HUES64 (cell line): Measurements from ENCODE around the gene SLC25A39.
"Not testable (repeated sequence)": the region's sequence is repeated elsewhere in the genome, so short reads cannot be mapped to it uniquely, and the experiment has no call there.

Experiments
- H3K27ac ChIP-seq: 2 replicates; pipeline ENCODE4 v1.7.0; 2013; ENCODE audit warnings: low read depth, low read length, inconsistent platforms
- H3K27me3 ChIP-seq: 2 replicates; pipeline ENCODE4 v1.6.1; 2013; ENCODE audit warnings: mild to moderate bottlenecking, low read length; ENCODE audit not compliant: insufficient read depth
- H3K36me3 ChIP-seq: 2 replicates; pipeline ENCODE4 v1.6.1; 2013; ENCODE audit warnings: mild to moderate bottlenecking, low read length; ENCODE audit not compliant: insufficient read depth
- H3K4me1 ChIP-seq: 2 replicates; pipeline ENCODE4 v1.6.1; 2013; ENCODE audit warnings: mild to moderate bottlenecking, low read length, moderate library complexity; ENCODE audit not compliant: insufficient read depth
- H3K4me3 ChIP-seq: 2 replicates; pipeline ENCODE4 v1.5.1; 2013; ENCODE audit warnings: mild to moderate bottlenecking, low read length, moderate library complexity
- H3K9ac ChIP-seq: 2 replicates; pipeline ENCODE4 v1.6.1; 2013; ENCODE audit warnings: mild to moderate bottlenecking, low read depth, low read length
- H3K9me3 ChIP-seq: 2 replicates; pipeline ENCODE4 v1.6.1; 2013; ENCODE audit warnings: low read depth, low read length; ENCODE audit not compliant: insufficient read depth
- WGBS: fragments of 150-250, 120-280 bp; methylation state at CpG from one replicate; pipeline ENCODE4 v1.1.7; 2013; ENCODE audit warnings: missing lambda C conversion rate; 5-methylcytosine and 5-hydroxymethylcytosine counted together

SLC25A39 gene

GRCh38 chr17:44352828-44353671 lies 28.4 kb upstream of the SLC25A39 start:
- Histone ChIP-seq H3K9me3 (no peaks in the 10 kb centered on the region), H3K9ac (peak overlapping the region; percentile 61; the same call in 1 of the 2 replicates), H3K36me3 (peaks cover 16% of the 10 kb centered on the region), H3K4me3 (peak overlapping the region; percentile 60), H3K4me1 (no peaks in the 10 kb centered on the region), H3K27ac (no peak overlapping the region), H3K27me3 (no peaks in the 10 kb centered on the region)
- 56% methylated on average over 22 of the region's 22 CpGs for WGBS

- Histone ChIP-seq H3K27ac (no peak overlapping the region), H3K9ac (no peak overlapping the region), H3K4me1 (no peaks in the 10 kb centered on the region), H3K36me3 (peaks cover 16% of the 10 kb centered on the region), H3K4me3 (no peak overlapping the region), H3K9me3 (no peaks in the 10 kb centered on the region), H3K27me3 (no peaks in the 10 kb centered on the region)
- 94% methylated on average over 36 of the region's 36 CpGs for WGBS
Observed at GRCh38 chr17:44351961-44352827, 27.6 kb upstream of the SLC25A39 start.

DNA sequence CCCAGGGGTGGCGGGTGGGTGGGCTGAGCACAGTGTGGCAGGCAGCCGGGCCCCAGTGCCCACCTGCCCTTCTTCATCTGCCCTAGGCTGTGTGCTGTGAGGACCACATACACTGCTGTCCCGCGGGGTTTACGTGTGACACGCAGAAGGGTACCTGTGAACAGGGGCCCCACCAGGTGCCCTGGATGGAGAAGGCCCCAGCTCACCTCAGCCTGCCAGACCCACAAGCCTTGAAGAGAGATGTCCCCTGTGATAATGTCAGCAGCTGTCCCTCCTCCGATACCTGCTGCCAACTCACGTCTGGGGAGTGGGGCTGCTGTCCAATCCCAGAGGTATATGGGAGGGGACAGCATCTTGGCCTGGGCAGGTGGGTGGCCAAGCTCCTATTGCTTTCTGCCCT lies 26.8 kb upstream of the SLC25A39 start:
- no peak overlapping the region for H3K9ac ChIP-seq
- H3K27ac ChIP-seq, result no peak overlapping the region
- 94% methylated on average over 8 of the region's 8 CpGs for WGBS
- no peak overlapping the region for H3K4me3 ChIP-seq
- H3K9me3 ChIP-seq, result no peaks in the 10 kb centered on the region
- no peaks in the 10 kb centered on the region for H3K27me3 ChIP-seq
- peaks cover 16% of the 10 kb centered on the region for H3K36me3 ChIP-seq
- H3K4me1 ChIP-seq, result no peaks in the 10 kb centered on the region

DNA sequence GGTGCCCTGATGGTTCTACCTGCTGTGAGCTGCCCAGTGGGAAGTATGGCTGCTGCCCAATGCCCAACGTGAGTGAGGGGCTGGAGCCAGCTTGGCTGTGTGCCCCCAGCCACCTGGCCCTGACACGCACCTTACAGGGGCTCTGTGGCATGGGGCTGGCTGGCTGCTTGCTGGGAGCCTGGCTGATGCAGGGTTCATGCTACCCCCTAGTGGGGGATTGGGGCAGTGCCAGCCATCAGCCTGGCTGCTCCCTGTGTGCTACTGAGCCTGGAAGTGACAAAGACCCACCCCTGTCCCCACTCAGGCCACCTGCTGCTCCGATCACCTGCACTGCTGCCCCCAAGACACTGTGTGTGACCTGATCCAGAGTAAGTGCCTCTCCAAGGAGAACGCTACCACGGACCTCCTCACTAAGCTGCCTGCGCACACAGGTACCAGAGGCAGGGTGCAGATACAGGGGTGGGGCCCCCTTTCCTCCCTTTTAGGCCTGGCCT lies 26.2 kb upstream of the SLC25A39 start:
- no peak overlapping the region for H3K9ac ChIP-seq
- H3K27ac ChIP-seq, result no peak overlapping the region
- H3K4me3 ChIP-seq, result no peak overlapping the region
- H3K4me1 ChIP-seq, result no peaks in the 10 kb centered on the region; the same call in 1 of the 2 replicates
- no peaks in the 10 kb centered on the region for H3K9me3 ChIP-seq
- H3K36me3 ChIP-seq, result peaks cover 14% of the 10 kb centered on the region
- no peaks in the 10 kb centered on the region for H3K27me3 ChIP-seq
- WGBS, result 81% methylated on average over 6 of the region's 6 CpGs

DNA sequence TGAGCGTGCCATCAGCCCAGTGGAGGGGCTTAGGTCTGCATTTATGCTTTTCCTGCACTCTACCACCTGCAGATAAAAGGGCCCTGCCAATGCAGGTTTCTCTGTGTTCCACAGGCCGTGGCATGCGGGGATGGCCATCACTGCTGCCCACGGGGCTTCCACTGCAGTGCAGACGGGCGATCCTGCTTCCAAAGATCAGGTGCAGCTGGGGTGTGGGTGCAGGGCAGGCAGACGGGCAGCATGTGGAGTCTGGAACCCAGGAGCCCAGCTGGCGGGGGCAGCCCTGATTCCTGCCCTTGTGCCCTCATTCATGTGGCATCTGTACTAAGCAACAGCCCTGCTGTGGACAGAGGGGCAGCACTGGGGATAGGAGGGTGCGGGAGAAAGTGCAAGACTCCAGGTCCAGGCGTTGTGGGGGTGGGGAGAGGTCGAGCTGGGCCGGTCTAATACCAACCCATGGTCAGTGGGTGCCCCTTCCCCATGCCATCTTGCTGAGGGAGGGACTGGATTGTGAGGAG lies 25.0 kb upstream of the SLC25A39 start:
- no peaks in the 10 kb centered on the region for H3K27me3 ChIP-seq
- H3K4me3 ChIP-seq, result no peak overlapping the region
- 91% methylated on average over 12 of the region's 12 CpGs for WGBS
- no peak overlapping the region for H3K9ac ChIP-seq
- peaks cover 14% of the 10 kb centered on the region for H3K36me3 ChIP-seq
- no peak overlapping the region for H3K27ac ChIP-seq
- no peaks in the 10 kb centered on the region for H3K9me3 ChIP-seq
- H3K4me1 ChIP-seq, result no peaks in the 10 kb centered on the region; the same call in 1 of the 2 replicates

DNA sequence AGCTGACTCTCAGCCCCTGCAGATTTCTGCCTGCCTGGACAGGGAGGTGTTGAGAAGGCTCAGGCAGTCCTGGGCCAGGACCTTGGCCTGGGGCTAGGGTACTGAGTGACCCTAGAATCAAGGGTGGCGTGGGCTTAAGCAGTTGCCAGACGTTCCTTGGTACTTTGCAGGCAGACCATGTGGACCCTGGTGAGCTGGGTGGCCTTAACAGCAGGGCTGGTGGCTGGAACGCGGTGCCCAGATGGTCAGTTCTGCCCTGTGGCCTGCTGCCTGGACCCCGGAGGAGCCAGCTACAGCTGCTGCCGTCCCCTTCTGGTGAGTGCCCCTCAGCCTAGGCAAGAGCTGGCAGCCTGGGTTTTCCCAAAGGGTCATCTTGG lies 24.4 kb upstream of the SLC25A39 start:
- no peaks in the 10 kb centered on the region; the same call in 1 of the 2 replicates for H3K4me1 ChIP-seq
- H3K9ac ChIP-seq, result no peak overlapping the region
- H3K27ac ChIP-seq, result no peak overlapping the region
- H3K36me3 ChIP-seq, result peaks cover 14% of the 10 kb centered on the region
- H3K9me3 ChIP-seq, result no peaks in the 10 kb centered on the region
- H3K4me3 ChIP-seq, result no peak overlapping the region
- 92% methylated on average over 6 of the region's 6 CpGs for WGBS
- H3K27me3 ChIP-seq, result no peaks in the 10 kb centered on the region

GRCh38 chr17:44348234-44348987 lies 23.8 kb upstream of the SLC25A39 start:
- peaks cover 14% of the 10 kb centered on the region for H3K36me3 ChIP-seq
- H3K27ac ChIP-seq, result no peak overlapping the region
- WGBS, result 90% methylated on average over 9 of the region's 9 CpGs
- no peak overlapping the region for H3K9ac ChIP-seq
- no peaks in the 10 kb centered on the region for H3K9me3 ChIP-seq
- H3K4me3 ChIP-seq, result no peak overlapping the region
- H3K4me1 ChIP-seq, result no peaks in the 10 kb centered on the region; the same call in 1 of the 2 replicates
- H3K27me3 ChIP-seq, result no peaks in the 10 kb centered on the region; the same call in 1 of the 2 replicates

GRCh38 chr17:44347206-44348055 lies 22.8 kb upstream of the SLC25A39 start:
- not testable (repeated sequence) for H3K9ac ChIP-seq, H3K9me3 ChIP-seq, H3K4me1 ChIP-seq, H3K27me3 ChIP-seq, H3K27ac ChIP-seq, H3K4me3 ChIP-seq
- H3K36me3 ChIP-seq, result peaks cover 10% of the 10 kb centered on the region
- 93% methylated on average over 15 of the region's 18 CpGs for WGBS

DNA sequence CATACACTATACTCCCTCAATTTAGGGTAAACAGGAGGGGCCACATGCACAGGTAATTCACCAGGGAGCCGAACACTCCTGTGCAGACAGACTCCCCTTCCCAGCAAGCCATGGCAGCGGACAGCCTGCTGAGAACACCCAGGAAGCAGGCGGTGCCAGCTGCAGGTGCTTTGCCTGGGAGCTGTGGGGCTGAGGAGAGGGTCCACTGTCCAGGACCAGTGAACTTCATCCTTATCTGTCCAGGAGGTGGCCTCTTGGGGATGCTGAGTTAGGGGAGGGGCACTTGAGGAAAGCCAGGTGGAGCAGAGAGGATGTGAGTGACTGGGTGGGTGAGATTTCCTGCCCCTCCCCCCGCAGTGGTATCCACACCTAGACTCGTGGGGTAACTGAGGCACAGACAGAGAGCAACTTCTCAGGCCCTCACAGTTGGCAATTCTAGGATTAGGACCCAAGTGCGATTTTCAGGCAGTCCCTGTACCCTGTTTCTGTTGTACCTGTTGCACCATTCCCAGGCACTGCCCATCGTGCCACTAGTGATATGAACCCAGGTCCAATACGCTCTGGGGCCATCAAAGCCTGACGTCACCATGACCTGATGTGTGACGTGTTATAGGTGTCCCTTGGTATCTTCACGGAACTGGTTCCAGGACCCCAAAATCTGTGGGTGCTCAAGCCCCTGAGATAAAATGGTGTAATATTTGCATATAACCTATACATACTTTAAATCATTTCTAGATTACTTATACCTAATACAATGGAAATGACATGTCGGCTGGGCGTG lies 21.6 kb upstream of the SLC25A39 start:
- H3K27ac ChIP-seq, result no peak overlapping the region
- H3K36me3 ChIP-seq, result peaks cover 5% of the 10 kb centered on the region
- peaks cover 3% of the 10 kb centered on the region; the same call in 1 of the 2 replicates for H3K27me3 ChIP-seq
- no peaks in the 10 kb centered on the region for H3K9me3 ChIP-seq
- H3K9ac ChIP-seq, result no peak overlapping the region
- WGBS, result 81% methylated on average over 13 of the region's 13 CpGs
- no peaks in the 10 kb centered on the region; the same call in 1 of the 2 replicates for H3K4me1 ChIP-seq
- H3K4me3 ChIP-seq, result peak overlapping the region; percentile 90
